Fibroblast of pulmonary artery (primary cell): ENCODE results near the gene COL19A1.
A peak's percentile ranks its signal among the peaks of the same experiment; 100 is the strongest.
"Not testable (repeated sequence)": the region's sequence is repeated elsewhere in the genome, so short reads cannot be mapped to it uniquely, and the experiment has no call there.

ENCODE experiments used
- DNase-seq: peaks from one replicate; pipeline ENCODE4 v3.0.0-alpha.2; 2010; ENCODE audit warnings: low read depth
- H3K4me3 ChIP-seq: replicated peaks from 2 replicates; pipeline ENCODE4 v1.5.1; 2011; ENCODE audit warnings: low read depth, mild to moderate bottlenecking, control low read depth, low read length, moderate library complexity
- CTCF ChIP-seq: IDR thresholded peaks from 2 replicates; pipeline ENCODE4 v1.5.1; 2011; ENCODE audit warnings: mild to moderate bottlenecking, control low read depth, low read length, inconsistent platforms; ENCODE audit errors: missing control alignments

COL19A1 gene

DNA sequence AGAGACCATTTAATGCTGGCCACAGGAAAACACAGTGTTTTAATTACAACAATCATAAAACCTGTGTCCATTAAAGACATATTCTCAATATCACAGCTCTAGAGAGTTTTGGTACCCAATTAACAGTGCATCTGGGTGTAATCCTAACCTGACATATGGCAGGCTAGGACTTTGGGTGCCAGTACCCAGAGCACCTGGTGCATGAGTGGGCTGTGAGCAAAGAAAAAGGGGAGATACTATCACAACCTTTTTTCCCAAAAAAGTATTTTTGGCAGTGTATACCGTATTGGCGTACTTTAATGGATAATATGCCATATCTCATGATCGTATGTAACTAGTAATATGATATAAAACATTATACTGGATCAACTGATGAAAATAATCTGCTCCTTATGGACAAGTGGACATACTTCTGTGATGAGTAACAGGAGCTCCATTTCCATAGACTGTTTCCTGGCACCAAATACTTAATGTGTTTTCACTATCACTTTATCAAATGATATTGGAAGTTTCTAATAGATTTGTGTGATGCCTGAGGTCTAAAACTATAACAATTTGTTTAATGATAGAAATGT lies 91.7 kb downstream of the COL19A1 start:
- peak; percentile 1 for DNase-seq
- H3K4me3 ChIP-seq, result no peak overlapping the region
- no peak for TF ChIP-seq CTCF

DNA sequence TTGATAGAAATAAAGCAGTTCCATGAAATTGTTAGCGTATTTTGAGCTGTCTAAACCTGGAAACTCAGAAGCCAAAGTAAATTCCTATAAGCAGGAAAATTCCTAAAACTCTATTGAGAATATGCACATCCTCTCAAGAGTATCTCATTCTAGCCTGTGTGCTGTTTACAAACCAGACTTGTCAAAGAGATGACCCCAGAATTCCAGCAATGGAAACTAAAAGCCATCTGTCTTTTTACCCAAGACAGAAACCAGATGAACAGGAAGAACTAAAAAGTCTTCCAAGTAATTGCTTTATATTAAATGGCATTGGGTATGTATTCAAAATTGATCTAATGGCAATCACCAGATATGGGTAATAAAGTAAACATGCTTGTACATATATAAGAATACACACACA lies 92.6 kb downstream of the COL19A1 start:
- DNase-seq, result no peak
- no peak overlapping the region for H3K4me3 ChIP-seq
- no peak for TF ChIP-seq CTCF

GRCh38 chr6:69965974-69966373 lies 99.6 kb downstream of the COL19A1 start:
- not testable (repeated sequence) for DNase-seq, H3K4me3 ChIP-seq

GRCh38 chr6:69973138-69973537 lies 106.8 kb downstream of the COL19A1 start:
- no peak for TF ChIP-seq CTCF
- no peak overlapping the region for H3K4me3 ChIP-seq
- DNase-seq, result no peak

DNA sequence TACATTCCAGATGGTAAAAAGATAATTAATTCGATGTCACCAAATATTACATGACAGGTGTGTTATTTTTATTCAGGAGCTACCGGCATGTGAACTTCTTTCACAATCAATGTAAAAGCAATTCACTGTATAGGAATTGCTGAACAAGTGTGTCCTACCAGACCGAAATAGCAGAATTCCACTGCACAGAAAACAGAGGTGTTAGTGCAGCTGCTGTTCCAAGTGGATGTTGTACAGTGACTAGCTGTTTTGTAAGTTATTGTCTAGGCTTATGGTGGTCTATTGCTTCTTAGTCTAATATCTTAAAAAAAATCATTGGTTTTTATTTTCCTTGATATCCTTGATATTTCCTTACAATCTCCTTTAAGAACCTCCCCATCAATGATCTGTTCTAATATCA lies 107.4 kb downstream of the COL19A1 start:
- no peak for TF ChIP-seq CTCF
- no peak overlapping the region for H3K4me3 ChIP-seq
- DNase-seq, result no peak

- H3K4me3 ChIP-seq, result no peak overlapping the region
- no peak for TF ChIP-seq CTCF
- DNase-seq, result peak; percentile 44
Observed at GRCh38 chr6:69974193-69974592, 107.8 kb downstream of the COL19A1 start.

GRCh38 chr6:69976591-69977090 lies 110.3 kb downstream of the COL19A1 start:
- no peak for DNase-seq
- no peak overlapping the region for H3K4me3 ChIP-seq
- TF ChIP-seq CTCF, result no peak

DNA sequence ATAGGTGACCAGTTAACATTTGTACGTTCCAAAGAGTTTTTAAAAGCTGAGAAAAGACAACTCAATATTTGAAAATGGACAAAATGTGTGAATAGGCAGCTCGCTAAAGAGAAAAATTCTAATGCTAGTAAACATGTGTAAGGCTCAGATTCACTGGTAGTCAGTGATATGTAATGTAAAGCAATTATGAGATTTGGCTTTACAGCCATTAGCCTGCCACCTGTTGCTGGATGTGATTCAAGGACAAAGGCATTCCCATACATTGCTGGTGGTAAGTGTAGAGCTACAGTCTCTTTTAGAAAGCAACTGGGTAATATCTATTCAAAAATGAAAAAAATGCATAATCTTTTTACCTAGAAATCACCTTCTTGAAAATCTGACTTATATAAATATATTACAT lies 114.3 kb downstream of the COL19A1 start:
- H3K4me3 ChIP-seq, result no peak overlapping the region
- no peak for TF ChIP-seq CTCF
- no peak for DNase-seq
